CD4-positive, CD25-positive, alpha-beta regulatory T cell (primary cell): Measurements from ENCODE around the gene ZNF148. TPM values are rescaled to one million over a fixed set of nuclear protein-coding genes. Genes with fewer than 3 reads are reported as not detected.

Source experiments
- ATAC-seq, 2 donors: fragments of 150-1000 bp; cut with Tn5 transposase; one replicate each; pipeline ENCODE4 v1.10.0; 2021; ENCODE audit warnings: low read depth in 2 of 2, moderate number of reproducible peaks in 2 of 2, moderate library complexity in 1 of 2
- DNase-seq, 3 donors: peaks; one replicate each; pipeline versions ENCODE4 v3.0.0 to v3.0.0-alpha.2; 2012 to 2022; ENCODE audit warnings: mixed read lengths in 1 of 3
- H3K27ac ChIP-seq: one replicate; pipeline ENCODE4 v1.7.0; 2013; ENCODE audit warnings: mild to moderate bottlenecking, low read length; ENCODE audit not compliant: insufficient read depth, poor library complexity, severe bottlenecking
- H3K27me3 ChIP-seq: one replicate; pipeline ENCODE4 v1.7.0; 2013; ENCODE audit warnings: low read length; ENCODE audit not compliant: control insufficient read depth, insufficient read depth
- H3K36me3 ChIP-seq: one replicate; pipeline ENCODE4 v1.7.0; 2013; ENCODE audit warnings: mild to moderate bottlenecking, low read length, moderate library complexity; ENCODE audit not compliant: control insufficient read depth, insufficient read depth
- H3K4me1 ChIP-seq: 2 replicates; pipeline ENCODE4 v1.7.0; 2013; ENCODE audit warnings: mild to moderate bottlenecking, low read length; ENCODE audit not compliant: insufficient read depth, control insufficient read depth, poor library complexity, severe bottlenecking
- H3K4me3 ChIP-seq: one replicate; pipeline ENCODE4 v1.7.0; 2013; ENCODE audit warnings: low read depth, mild to moderate bottlenecking, low read length, moderate library complexity
- H3K9me3 ChIP-seq, 2 experiments: 1 replicate in 1 of 2; 2 replicates in 1 of 2; pipeline ENCODE4 v1.7.0; 2013; ENCODE audit warnings: low read length in 2 of 2, mild to moderate bottlenecking in 1 of 2, moderate library complexity in 1 of 2; ENCODE audit not compliant: control insufficient read depth in 2 of 2
- H3K27ac Mint-ChIP-seq, 3 donors: one replicate each; pipeline ENCODE4 v1.8.0; 2020 to 2022; ENCODE audit warnings: mild to moderate bottlenecking in 3 of 3, mixed read lengths in 3 of 3, moderate library complexity in 2 of 3
- H3K27me3 Mint-ChIP-seq: one replicate; pipeline ENCODE4 v1.8.0; 2022; ENCODE audit warnings: mild to moderate bottlenecking, mixed read lengths
- H3K36me3 Mint-ChIP-seq: one replicate; pipeline ENCODE4 v1.8.0; 2020; ENCODE audit warnings: mixed read lengths
- H3K4me1 Mint-ChIP-seq, 4 donors: one replicate each; pipeline ENCODE4 v1.8.0; 2020 to 2022; ENCODE audit warnings: mixed read lengths in 4 of 4, mild to moderate bottlenecking in 1 of 4
- H3K4me3 Mint-ChIP-seq, 4 donors: one replicate each; pipeline ENCODE4 v1.8.0; 2020 to 2022; ENCODE audit warnings: mild to moderate bottlenecking in 4 of 4, mixed read lengths in 4 of 4, moderate library complexity in 3 of 4
- H3K9me3 Mint-ChIP-seq, 7 donors: one replicate each; pipeline ENCODE4 v1.8.0; 2020 to 2022; ENCODE audit warnings: mixed read lengths in 7 of 7, mild to moderate bottlenecking in 3 of 7, moderate library complexity in 2 of 7
- polyA plus RNA-seq, 4 donors: library from polyadenylated mRNA; unstranded; fragments of 300-500 nt; fragmentation: Illumina TruSeq; gene quantifications; one replicate each; pipeline ENCODE4 v1.2.3, GENCODE V29; 2021
- total RNA-seq: library from RNA; stranded (reverse); gene quantifications from one replicate; pipeline ENCODE4 v1.2.3, GENCODE V29; 2022

Gene ZNF148
- total and polyA plus RNA-seq, 5 donors from 2014 or later, result 50.6 to 75.0 (median 63.8) TPM

- H3K27ac Mint-ChIP-seq, result peak overlapping the region; percentile 39 to 86 (median 49)
- ATAC-seq (no peak), DNase-seq (no peak)
- no peaks in the 10 kb centered on the region for H3K27me3 ChIP-seq
- peak overlapping the region; percentile 65 for H3K4me3 ChIP-seq
- peak overlapping the region; percentile 41 for H3K27ac ChIP-seq
- H3K9me3 Mint-ChIP-seq, result peaks cover 0 to 3% (median 0%) of the 10 kb centered on the region in 7 donors
- peaks cover 5% of the 10 kb centered on the region for H3K36me3 Mint-ChIP-seq
- no peaks in the 10 kb centered on the region for H3K9me3 ChIP-seq
- peaks cover 32 to 83% (median 66%) of the 10 kb centered on the region in 4 donors for H3K4me1 Mint-ChIP-seq
- H3K4me1 ChIP-seq, result peaks cover 35% of the 10 kb centered on the region
- H3K4me3 Mint-ChIP-seq, result peak overlapping the region; percentile 76 to 94 (median 86)
- no peaks in the 10 kb centered on the region for H3K27me3 Mint-ChIP-seq
- no peaks in the 10 kb centered on the region for H3K36me3 ChIP-seq
Observed at GRCh38 chr3:125356140-125357026, 18.7 kb downstream of the ZNF148 start.

DNA sequence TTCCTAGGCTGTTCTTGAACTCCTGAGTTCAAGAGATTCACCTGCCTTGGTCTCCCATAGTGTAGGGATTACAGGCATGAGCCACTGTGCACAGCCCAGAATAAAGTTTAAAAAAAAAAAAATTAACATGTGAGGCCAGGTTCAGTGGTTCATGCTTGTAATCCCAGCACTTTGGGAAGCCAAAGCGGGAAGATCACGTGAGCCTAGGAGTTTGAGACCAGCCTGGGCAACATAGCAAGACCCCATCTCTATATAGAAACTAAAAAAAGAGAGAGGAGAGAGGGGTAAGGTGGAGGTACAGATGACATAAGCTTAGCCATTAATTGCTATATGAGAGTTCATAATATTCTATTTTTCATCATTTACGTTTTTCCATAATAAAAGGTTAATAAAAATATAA is 21.5 kb downstream of the ZNF148 start:
- Mint-ChIP-seq H3K36me3 (peaks cover 20% of the 10 kb centered on the region), H3K27me3 (no peaks in the 10 kb centered on the region), H3K27ac (no peak overlapping the region), H3K4me1 (peaks cover 43 to 81% (median 65%) of the 10 kb centered on the region in 4 donors), H3K4me3 (peak overlapping the region in 1 of 4 donors; percentile 43), H3K9me3 (peaks cover 0 to 5% (median 2%) of the 10 kb centered on the region in 7 donors)
- Histone ChIP-seq H3K9me3 (no peaks in the 10 kb centered on the region), H3K4me1 (peaks cover 39% of the 10 kb centered on the region), H3K36me3 (peaks cover 2% of the 10 kb centered on the region), H3K27ac (no peak overlapping the region), H3K4me3 (no peak overlapping the region), H3K27me3 (no peaks in the 10 kb centered on the region)
- DNase-seq (no peak), ATAC-seq (no peak)

GRCh38 chr3:125353128-125353527 is 22.0 kb downstream of the ZNF148 start:
- peak overlapping the region in 2 of 3 donors; percentile 13 to 76 for H3K27ac Mint-ChIP-seq

GRCh38 chr3:125351814-125352456 is 23.2 kb downstream of the ZNF148 start:
- Mint-ChIP-seq H3K4me3 (no peak overlapping the region), H3K27ac (peak overlapping the region in 1 of 3 donors; percentile 90), H3K4me1 (peaks cover 40 to 77% (median 60%) of the 10 kb centered on the region in 4 donors), H3K27me3 (no peaks in the 10 kb centered on the region), H3K9me3 (peaks cover 0 to 5% (median 2%) of the 10 kb centered on the region in 7 donors), H3K36me3 (peaks cover 25% of the 10 kb centered on the region)
- H3K27ac ChIP-seq, result no peak overlapping the region
- H3K9me3 ChIP-seq, result no peaks in the 10 kb centered on the region
- no peak overlapping the region for H3K4me3 ChIP-seq
- H3K27me3 ChIP-seq, result no peaks in the 10 kb centered on the region
- H3K4me1 ChIP-seq, result peaks cover 25% of the 10 kb centered on the region
- peaks cover 4% of the 10 kb centered on the region for H3K36me3 ChIP-seq
- ATAC-seq (no peak), DNase-seq (peak in 1 of 3 donors; percentile 22)

More at GRCh38 chr3:125353128-125353527, 22.0 kb downstream of the ZNF148 start:
- H3K9me3 ChIP-seq, result no peaks in the 10 kb centered on the region
- H3K4me1 ChIP-seq, result peaks cover 34% of the 10 kb centered on the region
- ATAC-seq (no peak), DNase-seq (no peak)
- no peak overlapping the region for H3K27ac ChIP-seq
- Mint-ChIP-seq H3K27me3 (no peaks in the 10 kb centered on the region), H3K4me3 (peak overlapping the region; percentile 2 to 43 (median 12)), H3K4me1 (peaks cover 40 to 82% (median 63%) of the 10 kb centered on the region in 4 donors), H3K36me3 (peaks cover 25% of the 10 kb centered on the region), H3K9me3 (peaks cover 0 to 5% (median 2%) of the 10 kb centered on the region in 7 donors)
- H3K36me3 ChIP-seq, result peaks cover 4% of the 10 kb centered on the region
- H3K27me3 ChIP-seq, result no peaks in the 10 kb centered on the region
- peak overlapping the region; percentile 3 for H3K4me3 ChIP-seq

DNA sequence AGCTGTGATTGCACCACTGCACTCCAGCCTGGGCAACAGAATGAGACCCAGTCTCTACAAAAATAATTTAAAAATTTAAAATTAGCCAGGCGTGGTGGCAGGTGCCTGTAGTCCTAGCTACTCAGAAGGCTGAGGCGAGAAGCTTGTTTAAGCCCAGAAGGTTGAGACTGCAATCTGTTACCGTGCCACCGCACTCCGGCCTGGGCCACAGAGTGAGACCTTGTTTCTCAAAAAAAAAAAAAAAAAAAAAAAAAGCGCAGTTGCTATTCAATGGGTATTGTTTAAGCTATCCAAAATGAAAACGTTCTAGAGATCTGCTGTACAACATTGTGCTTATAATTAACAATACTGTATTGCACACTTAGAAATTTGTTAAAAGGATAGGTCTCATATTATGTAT is 24.0 kb downstream of the ZNF148 start:
- Histone ChIP-seq H3K9me3 (peaks cover 3 to 6% of the 10 kb centered on the region in 2 experiments), H3K27me3 (no peaks in the 10 kb centered on the region), H3K27ac (no peak overlapping the region), H3K4me3 (no peak overlapping the region), H3K4me1 (peaks cover 18% of the 10 kb centered on the region), H3K36me3 (peaks cover 4% of the 10 kb centered on the region)
- Mint-ChIP-seq H3K27me3 (no peaks in the 10 kb centered on the region), H3K27ac (peak overlapping the region in 2 of 3 donors; percentile 8 to 37), H3K9me3 (peaks cover 0 to 8% (median 5%) of the 10 kb centered on the region in 7 donors), H3K4me3 (peak overlapping the region in 1 of 4 donors; percentile 2), H3K36me3 (peaks cover 31% of the 10 kb centered on the region), H3K4me1 (peaks cover 40 to 77% (median 60%) of the 10 kb centered on the region in 4 donors)
- ATAC-seq, result no peak
- DNase-seq, result no peak

DNA sequence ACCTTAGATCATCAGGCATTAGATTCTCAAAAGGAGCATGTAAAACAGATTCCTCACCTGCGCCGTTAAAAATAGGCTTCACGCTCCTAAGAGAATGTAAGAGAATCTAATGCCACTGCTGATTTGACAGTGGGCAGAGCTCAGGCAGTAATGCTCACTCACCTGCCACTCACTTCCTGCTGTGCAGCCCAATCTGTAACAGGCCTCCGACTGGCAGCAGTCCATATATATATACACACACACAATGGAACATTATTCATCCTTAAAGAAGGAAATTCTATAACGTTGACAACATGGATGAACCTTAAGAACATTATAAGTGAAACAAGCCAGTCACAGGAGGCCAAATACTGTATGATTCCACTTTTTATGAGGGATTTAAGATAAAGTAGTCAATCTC is 24.5 kb downstream of the ZNF148 start:
- peaks cover 45 to 75% (median 57%) of the 10 kb centered on the region in 4 donors for H3K4me1 Mint-ChIP-seq
- no peak overlapping the region for H3K27ac ChIP-seq
- peak overlapping the region in 2 of 4 donors; percentile 2 to 7 for H3K4me3 Mint-ChIP-seq
- peaks cover 13% of the 10 kb centered on the region for H3K4me1 ChIP-seq
- no peak overlapping the region for H3K4me3 ChIP-seq
- peaks cover 36% of the 10 kb centered on the region for H3K36me3 Mint-ChIP-seq
- no peaks in the 10 kb centered on the region for H3K27me3 Mint-ChIP-seq
- ATAC-seq (no peak), DNase-seq (no peak)
- H3K9me3 ChIP-seq, result peaks cover 8 to 10% of the 10 kb centered on the region in 2 experiments
- H3K9me3 Mint-ChIP-seq, result peaks cover 0 to 13% (median 5%) of the 10 kb centered on the region in 7 donors
- H3K27ac Mint-ChIP-seq, result peak overlapping the region in 2 of 3 donors; percentile 8 to 37
- H3K27me3 ChIP-seq, result no peaks in the 10 kb centered on the region
- H3K36me3 ChIP-seq, result peaks cover 4% of the 10 kb centered on the region

DNA sequence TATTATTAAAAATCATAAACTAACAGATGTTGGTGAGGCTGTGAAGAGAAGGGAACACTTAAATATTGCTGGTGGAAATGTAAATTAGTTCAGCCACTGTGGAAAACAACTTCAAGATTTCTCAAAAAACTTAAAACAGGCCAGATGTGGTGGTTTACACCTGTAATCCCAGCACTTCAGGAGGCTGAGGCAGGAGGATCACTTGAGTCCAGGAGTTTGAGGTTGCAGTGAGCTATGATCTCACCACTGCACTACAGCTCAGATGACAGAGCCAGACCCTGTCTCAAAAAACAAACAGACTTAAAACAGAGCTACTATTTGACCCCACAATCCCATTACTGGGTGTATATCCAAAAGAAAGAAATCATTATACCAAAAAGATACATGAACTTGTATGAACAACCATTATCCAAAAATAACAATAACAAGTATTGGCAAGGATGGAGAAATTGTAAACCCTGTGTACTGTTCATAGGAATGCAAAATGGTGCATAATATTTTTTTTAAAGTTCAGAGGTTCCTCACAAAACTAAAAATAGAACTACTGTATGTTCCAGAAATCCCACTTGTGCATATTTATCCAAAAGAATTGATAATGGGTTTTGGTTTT is 25.5 kb downstream of the ZNF148 start:
- Histone ChIP-seq H3K36me3 (peaks cover 4% of the 10 kb centered on the region), H3K4me1 (peaks cover 11% of the 10 kb centered on the region), H3K27me3 (no peaks in the 10 kb centered on the region), H3K9me3 (peaks cover 14% of the 10 kb centered on the region in 2 experiments), H3K27ac (no peak overlapping the region), H3K4me3 (peak overlapping the region; percentile 7)
- Mint-ChIP-seq H3K4me3 (peak overlapping the region in 2 of 4 donors; percentile 64 to 70), H3K4me1 (peaks cover 50 to 75% (median 55%) of the 10 kb centered on the region in 4 donors), H3K9me3 (peaks cover 0 to 20% (median 7%) of the 10 kb centered on the region in 7 donors), H3K36me3 (peaks cover 45% of the 10 kb centered on the region), H3K27me3 (no peaks in the 10 kb centered on the region), H3K27ac (peak overlapping the region in 1 of 3 donors; percentile 27)
- no peak for ATAC-seq
- no peak for DNase-seq
